Neuron (in vitro differentiated cells): ENCODE data around the gene EFHD2.

Experiments
- H2AFZ ChIP-seq: one replicate; pipeline ENCODE4 v1.6.1; 2013; ENCODE audit warnings: low read depth, mild to moderate bottlenecking, inconsistent platforms, low read length, moderate library complexity
- H3K27me3 ChIP-seq: one replicate; pipeline ENCODE4 v1.6.1; 2013; ENCODE audit warnings: low read length; ENCODE audit not compliant: insufficient read depth
- H3K36me3 ChIP-seq: one replicate; pipeline ENCODE4 v1.6.1; 2013; ENCODE audit warnings: low read length; ENCODE audit not compliant: insufficient read depth
- H3K4me1 ChIP-seq: one replicate; pipeline ENCODE4 v1.6.1; 2013; ENCODE audit warnings: low read length; ENCODE audit not compliant: insufficient read depth
- H3K4me3 ChIP-seq: 2 replicates; pipeline ENCODE4 v1.5.1; 2013; ENCODE audit warnings: mild to moderate bottlenecking, low read length, moderate library complexity
- H3K9me3 ChIP-seq: one replicate; pipeline ENCODE4 v1.6.1; 2013; ENCODE audit warnings: low read length

Gene EFHD2

GRCh38 chr1:15397236-15397635 is 12.5 kb upstream of the EFHD2 start:
- H3K4me1 ChIP-seq = peaks cover 7% of the 10 kb centered on the region
- no peaks in the 10 kb centered on the region for H3K27me3 ChIP-seq
- no peak overlapping the region for H2AFZ ChIP-seq
- no peak overlapping the region for H3K4me3 ChIP-seq
- no peaks in the 10 kb centered on the region for H3K9me3 ChIP-seq
- H3K36me3 ChIP-seq = no peaks in the 10 kb centered on the region

DNA sequence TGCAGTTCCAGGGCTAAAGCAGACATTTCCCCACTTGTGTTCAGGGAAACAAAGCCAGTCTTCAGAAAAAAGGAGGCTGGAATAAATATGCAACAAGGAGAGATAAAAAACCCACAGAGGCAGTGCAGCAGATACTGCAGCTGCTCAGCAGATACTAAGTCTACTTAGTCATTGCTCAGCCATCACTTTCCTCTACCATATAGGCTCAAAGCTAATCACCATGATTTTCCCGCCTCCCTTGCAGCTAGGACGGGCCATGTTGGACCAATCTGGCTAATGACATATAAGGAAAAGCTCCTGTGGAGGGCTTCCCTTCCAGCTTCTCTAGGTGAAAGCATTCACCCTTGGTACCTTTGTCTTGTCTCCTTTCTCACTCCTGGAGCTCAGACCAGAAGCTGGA is 10.0 kb upstream of the EFHD2 start:
- Histone ChIP-seq H3K4me3 (no peak overlapping the region), H3K4me1 (no peaks in the 10 kb centered on the region), H3K36me3 (no peaks in the 10 kb centered on the region), H2AFZ (no peak overlapping the region), H3K9me3 (no peaks in the 10 kb centered on the region), H3K27me3 (no peaks in the 10 kb centered on the region)

DNA sequence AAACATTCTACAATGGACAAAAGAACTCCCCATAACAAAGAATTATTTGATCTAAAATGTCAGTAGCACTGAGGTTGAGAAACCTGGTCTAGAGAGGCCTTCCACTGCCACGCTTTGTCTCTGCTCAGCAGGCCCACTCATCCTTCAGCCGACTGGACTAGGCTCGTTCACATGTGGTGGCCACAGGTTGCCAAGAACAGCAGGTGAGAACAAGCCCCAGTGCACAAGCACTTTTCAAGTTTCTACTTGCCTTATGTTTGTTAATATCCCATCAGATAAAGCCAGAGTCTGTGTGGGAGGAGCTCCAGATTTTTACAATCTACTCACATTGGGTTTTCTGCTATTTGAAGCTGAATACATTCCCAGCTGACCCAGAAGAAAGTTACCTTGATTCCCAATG is 9.1 kb upstream of the EFHD2 start:
- Histone ChIP-seq H3K9me3 (no peaks in the 10 kb centered on the region), H3K36me3 (no peaks in the 10 kb centered on the region), H3K4me3 (no peak overlapping the region), H3K27me3 (peaks cover 6% of the 10 kb centered on the region), H2AFZ (no peak overlapping the region), H3K4me1 (no peaks in the 10 kb centered on the region)

- Histone ChIP-seq H2AFZ (no peak overlapping the region), H3K4me1 (no peaks in the 10 kb centered on the region), H3K4me3 (no peak overlapping the region), H3K27me3 (peaks cover 6% of the 10 kb centered on the region), H3K9me3 (no peaks in the 10 kb centered on the region), H3K36me3 (no peaks in the 10 kb centered on the region)
Measured at GRCh38 chr1:15401391-15402055, 8.2 kb upstream of the EFHD2 start.

DNA sequence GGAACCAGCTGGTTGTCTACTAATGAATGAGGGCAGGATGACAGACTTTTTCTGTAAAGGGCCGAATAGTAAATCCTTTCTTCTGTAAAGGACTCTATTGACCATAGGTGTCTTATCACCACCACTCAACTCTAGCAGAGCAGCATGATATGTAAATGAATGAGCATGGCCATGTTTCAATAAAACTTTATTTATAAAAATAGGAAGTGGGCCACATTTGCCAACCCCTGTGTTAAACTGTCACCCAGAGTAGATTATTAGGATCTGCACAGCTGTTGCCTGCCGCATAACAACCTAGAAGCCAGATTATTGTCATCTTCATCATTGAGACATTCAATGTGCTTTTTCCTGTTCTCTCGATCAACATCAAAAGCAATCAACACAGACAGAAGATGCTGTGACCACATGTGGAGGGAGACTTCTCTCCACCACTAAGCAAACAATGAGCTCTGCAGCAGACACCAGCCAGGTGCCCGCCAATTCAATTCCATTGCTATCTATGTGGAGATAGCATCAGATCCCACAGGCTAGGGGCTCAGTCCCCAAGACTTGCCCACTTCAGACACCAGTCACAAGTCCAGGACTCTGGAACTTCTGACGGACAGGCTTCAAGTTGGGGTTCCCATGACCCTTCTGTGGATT is 6.8 kb upstream of the EFHD2 start:
- H3K27me3 ChIP-seq = peaks cover 16% of the 10 kb centered on the region
- H3K4me1 ChIP-seq = no peaks in the 10 kb centered on the region
- H3K4me3 ChIP-seq = no peak overlapping the region
- no peaks in the 10 kb centered on the region for H3K36me3 ChIP-seq
- no peaks in the 10 kb centered on the region for H3K9me3 ChIP-seq
- H2AFZ ChIP-seq = no peak overlapping the region

DNA sequence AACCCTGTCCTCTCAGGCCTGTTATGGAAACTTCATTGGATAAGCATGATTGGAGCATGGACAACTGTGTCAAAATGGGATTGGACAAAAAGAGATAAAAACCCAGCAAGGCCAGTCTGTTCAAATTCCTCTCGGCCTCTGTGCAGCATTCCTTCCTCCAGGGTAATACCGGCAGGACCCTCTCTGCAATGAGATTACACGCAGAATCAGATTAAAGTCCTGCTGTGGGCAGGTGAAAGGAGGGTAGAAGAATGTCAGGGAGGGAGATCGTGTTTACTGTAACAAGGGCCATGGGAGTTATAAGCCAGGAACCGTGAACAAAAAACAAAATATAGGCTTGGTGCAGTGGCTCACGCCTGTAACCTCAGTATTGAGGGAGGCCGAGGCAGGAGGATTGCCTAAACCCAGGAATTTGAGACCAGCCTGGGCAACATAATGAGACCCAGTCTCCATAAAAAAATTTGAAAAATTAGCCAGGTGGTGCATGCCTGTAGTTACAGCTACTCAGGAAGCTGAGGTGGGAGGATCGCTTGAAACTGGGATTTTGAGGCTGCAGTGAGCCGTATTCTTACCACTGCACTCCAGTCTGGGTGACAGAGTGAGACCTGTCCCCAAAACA is 5.6 kb upstream of the EFHD2 start:
- no peaks in the 10 kb centered on the region for H3K9me3 ChIP-seq

GRCh38 chr1:15405106-15405850 is 4.4 kb upstream of the EFHD2 start:
- H3K9me3 ChIP-seq = no peaks in the 10 kb centered on the region
- no peak overlapping the region for H3K4me3 ChIP-seq
- H3K27me3 ChIP-seq = peaks cover 20% of the 10 kb centered on the region
- H2AFZ ChIP-seq = no peak overlapping the region
- peaks cover 6% of the 10 kb centered on the region for H3K4me1 ChIP-seq
- H3K36me3 ChIP-seq = no peaks in the 10 kb centered on the region

More for the DNA sequence above, 5.6 kb upstream of the EFHD2 start:
- Histone ChIP-seq H3K4me1 (peaks cover 6% of the 10 kb centered on the region), H3K27me3 (peaks cover 20% of the 10 kb centered on the region), H3K36me3 (no peaks in the 10 kb centered on the region), H3K4me3 (no peak overlapping the region), H2AFZ (no peak overlapping the region)

DNA sequence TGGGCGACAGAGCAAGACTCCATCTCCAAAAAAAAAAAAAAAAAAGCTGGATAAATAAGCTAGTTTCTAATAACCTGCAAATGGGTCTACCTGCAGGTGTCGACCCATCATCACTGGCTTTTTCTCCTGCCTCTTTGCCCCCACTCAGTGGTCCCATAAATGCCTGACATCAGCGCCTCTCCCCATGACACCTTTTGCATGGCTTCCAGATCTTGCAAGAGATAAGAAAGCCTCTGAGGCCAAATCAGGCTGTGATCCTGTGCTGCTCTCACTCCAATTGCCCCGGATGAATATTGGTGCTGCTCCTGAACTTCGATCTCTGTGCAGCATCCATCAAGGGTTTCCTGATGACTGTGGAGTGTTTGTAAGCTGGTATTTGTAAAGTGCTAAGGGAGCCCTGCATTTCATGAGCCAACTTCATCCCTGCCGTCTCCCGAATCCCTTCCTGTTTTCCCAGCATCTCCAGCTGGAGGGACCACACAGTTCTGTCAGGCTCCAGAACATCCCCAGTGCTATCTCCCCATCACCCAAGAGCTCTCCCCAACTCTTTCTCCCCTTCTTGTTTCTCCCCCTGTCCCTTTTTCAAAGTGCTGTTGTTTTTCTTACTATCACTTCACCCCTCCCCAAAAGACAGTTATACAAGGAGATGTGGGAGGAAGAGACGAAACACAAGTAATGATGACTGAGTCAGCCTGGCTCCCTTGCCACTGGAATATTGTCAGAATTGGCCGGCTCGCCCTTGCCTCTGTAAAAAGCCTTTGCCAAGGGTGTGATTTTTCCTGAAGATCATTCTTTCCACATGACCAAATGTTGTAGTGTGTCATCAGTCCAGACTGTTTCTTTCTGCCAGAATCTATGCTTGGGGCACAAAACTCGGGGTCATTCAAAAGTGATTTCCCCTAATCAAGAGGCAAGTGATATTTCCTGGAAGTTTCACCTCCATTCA is 2.8 kb upstream of the EFHD2 start:
- Histone ChIP-seq H2AFZ (no peak overlapping the region), H3K27me3 (peaks cover 20% of the 10 kb centered on the region), H3K36me3 (no peaks in the 10 kb centered on the region), H3K4me1 (peaks cover 13% of the 10 kb centered on the region), H3K9me3 (no peaks in the 10 kb centered on the region), H3K4me3 (no peak overlapping the region)

- Histone ChIP-seq H3K27me3 (peaks cover 20% of the 10 kb centered on the region), H3K36me3 (no peaks in the 10 kb centered on the region), H3K9me3 (no peaks in the 10 kb centered on the region), H3K4me1 (peaks cover 13% of the 10 kb centered on the region), H3K4me3 (no peak overlapping the region), H2AFZ (no peak overlapping the region)
Measured at GRCh38 chr1:15407580-15407979, 2.1 kb upstream of the EFHD2 start.

- no peaks in the 10 kb centered on the region for H3K9me3 ChIP-seq
- peak overlapping the region; percentile 64 for H2AFZ ChIP-seq
- H3K36me3 ChIP-seq = no peaks in the 10 kb centered on the region
- H3K27me3 ChIP-seq = peaks cover 20% of the 10 kb centered on the region
- peaks cover 13% of the 10 kb centered on the region for H3K4me1 ChIP-seq
- peak overlapping the region; percentile 70 for H3K4me3 ChIP-seq
Measured at GRCh38 chr1:15408890-15409387, 749 bp upstream of the EFHD2 start.

GRCh38 chr1:15410223-15410883 is 665 bp downstream of the EFHD2 start:
- Histone ChIP-seq H3K27me3 (peaks cover 15% of the 10 kb centered on the region), H3K4me1 (peaks cover 13% of the 10 kb centered on the region), H3K36me3 (no peaks in the 10 kb centered on the region), H2AFZ (peak overlapping the region; percentile 64), H3K4me3 (peak overlapping the region; percentile 70), H3K9me3 (no peaks in the 10 kb centered on the region)

- peaks cover 14% of the 10 kb centered on the region for H3K27me3 ChIP-seq
Measured at GRCh38 chr1:15410884-15411245, 1.2 kb downstream of the EFHD2 start.

More at GRCh38 chr1:15410884-15411245, 1.2 kb downstream of the EFHD2 start:
- H3K4me1 ChIP-seq = peaks cover 13% of the 10 kb centered on the region
- H3K4me3 ChIP-seq = peak overlapping the region; percentile 70
- no peaks in the 10 kb centered on the region for H3K36me3 ChIP-seq
- H2AFZ ChIP-seq = no peak overlapping the region
- no peaks in the 10 kb centered on the region for H3K9me3 ChIP-seq
